SH-SY5Y (cell line): Measurements from ENCODE around the gene SCYL3.

Source experiments
- GATA2 ChIP-seq: IDR thresholded peaks from 2 replicates; pipeline ENCODE4 v1.6.1; 2011; ENCODE audit warnings: mild to moderate bottlenecking, low read depth, low read length
- GATA3 ChIP-seq: IDR thresholded peaks from 2 replicates; pipeline ENCODE4 v1.6.1; 2011; ENCODE audit warnings: low read depth, mild to moderate bottlenecking, low read length, moderate library complexity

Gene SCYL3, protein sequence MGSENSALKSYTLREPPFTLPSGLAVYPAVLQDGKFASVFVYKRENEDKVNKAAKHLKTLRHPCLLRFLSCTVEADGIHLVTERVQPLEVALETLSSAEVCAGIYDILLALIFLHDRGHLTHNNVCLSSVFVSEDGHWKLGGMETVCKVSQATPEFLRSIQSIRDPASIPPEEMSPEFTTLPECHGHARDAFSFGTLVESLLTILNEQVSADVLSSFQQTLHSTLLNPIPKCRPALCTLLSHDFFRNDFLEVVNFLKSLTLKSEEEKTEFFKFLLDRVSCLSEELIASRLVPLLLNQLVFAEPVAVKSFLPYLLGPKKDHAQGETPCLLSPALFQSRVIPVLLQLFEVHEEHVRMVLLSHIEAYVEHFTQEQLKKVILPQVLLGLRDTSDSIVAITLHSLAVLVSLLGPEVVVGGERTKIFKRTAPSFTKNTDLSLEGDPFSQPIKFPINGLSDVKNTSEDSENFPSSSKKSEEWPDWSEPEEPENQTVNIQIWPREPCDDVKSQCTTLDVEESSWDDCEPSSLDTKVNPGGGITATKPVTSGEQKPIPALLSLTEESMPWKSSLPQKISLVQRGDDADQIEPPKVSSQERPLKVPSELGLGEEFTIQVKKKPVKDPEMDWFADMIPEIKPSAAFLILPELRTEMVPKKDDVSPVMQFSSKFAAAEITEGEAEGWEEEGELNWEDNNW

DNA sequence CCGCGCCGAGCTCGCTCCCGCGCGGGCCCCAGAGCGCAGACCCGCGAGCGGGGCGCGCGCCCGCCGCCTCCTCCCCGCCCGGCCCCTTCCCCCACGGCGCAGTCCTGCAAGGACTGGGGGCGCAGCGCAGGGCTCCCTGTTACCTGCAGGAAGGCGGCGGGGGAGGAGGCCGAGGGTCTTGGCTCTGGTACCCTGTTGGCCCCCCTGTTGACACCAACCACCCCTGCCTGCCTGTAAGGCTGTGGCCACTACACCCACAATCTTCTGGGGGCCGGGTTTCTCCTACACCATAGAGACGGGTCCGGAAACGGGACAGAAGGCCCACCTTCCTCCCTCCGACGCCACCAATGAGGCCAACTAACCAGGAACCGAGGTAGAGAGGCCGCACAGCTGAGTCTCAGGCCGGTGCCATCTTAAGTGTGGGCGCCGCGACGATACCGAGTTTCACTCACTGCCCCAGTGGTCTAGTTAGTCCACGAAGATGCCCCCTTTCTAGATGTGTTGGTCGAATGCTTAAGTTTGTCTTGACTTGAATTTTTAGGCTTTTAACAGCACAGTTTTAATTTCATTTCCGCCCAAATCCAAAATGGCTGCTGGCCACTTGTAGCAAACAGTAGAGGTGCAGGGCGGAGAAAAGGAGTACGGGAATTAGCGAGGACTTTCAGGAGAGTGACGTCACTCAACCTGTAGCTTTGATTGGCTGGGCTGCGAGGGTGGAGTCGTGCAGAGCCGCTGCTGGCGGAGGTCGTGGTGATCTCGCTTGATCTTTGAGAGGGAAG, at the start of gene SCYL3:
Gene SCYL3, minus strand, starts transcription at position 252 of the 779 bp plus-strand sequence. CDS start 5,056 bp downstream, outside the sequence.
- no peak for TF ChIP-seq GATA3
- no peak; the same call in 1 of the 2 replicates for TF ChIP-seq GATA2

DNA sequence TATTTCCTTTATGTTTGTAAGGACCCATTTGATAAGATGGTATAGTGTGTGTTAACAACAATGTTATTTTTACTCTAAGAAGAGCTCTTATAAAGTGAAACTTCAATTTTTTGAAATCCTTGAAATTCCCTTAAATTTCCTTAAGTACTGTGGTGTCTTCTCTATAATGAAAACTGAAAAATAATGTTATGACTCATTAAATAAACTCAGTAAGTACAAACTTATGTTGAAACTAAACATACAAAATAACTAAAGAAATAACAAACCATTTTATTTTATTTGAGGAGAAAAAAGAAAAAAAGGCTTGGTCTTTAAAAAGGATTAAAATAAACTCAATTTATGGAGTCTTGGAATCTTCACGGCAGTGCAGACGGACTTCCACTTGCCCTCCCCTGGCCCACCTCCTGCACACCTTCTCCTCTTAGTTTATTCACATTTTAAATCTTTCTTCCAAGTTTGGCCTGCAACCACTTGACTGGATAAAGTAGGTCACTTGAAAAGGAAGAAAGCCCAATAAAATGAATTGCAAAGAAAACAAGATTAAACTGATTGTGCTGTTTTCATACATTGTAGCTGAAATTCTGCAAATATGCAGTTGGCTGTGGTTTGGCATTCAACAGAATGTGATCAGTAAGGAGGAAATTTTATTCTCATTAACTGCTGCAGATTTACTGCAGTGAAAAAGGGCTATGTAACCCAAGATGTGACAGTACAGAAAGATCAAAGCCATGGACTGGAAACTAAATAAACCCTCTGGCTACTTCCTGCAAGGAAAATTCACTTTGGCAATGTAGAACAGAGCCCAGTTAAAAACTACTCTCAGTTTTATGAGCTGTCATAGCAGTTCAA, 48.5 kb upstream of the SCYL3 start:
- TF ChIP-seq GATA3 (no peak), GATA2 (no peak)

DNA sequence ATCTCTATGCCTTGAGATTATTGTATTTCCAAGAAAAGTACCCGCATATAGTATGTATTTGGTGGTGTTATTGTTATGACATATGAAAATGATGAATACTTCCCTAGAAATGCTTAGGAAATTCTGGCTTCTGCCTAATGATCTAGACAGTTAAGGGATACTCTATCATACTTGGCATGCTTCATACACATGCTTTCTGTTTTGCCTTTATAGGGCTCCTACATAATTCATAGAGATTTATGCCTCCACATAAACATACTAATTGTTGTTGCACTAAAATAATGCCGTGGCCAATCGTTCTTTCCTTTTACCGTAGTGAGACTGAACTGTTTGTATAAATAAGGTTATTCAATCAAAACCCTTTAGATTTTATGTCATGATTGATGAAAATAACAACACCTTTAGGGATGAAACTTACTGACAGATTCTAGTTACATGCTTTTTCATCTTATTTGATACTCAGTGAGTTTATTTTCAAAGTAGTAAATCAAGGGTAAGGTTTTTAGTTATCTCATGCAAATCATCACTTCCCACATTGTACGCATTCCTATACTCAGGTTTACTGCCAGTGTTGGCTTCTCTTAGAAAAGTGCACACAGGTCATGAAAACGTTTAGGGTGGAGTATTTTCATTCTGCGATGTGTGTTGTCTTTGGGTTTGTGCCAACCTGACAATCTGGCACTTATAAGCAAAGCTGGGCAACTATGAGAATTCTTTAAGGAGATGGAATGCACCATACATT, 40.5 kb upstream of the SCYL3 start:
- TF ChIP-seq GATA3 (no peak), GATA2 (no peak)

DNA sequence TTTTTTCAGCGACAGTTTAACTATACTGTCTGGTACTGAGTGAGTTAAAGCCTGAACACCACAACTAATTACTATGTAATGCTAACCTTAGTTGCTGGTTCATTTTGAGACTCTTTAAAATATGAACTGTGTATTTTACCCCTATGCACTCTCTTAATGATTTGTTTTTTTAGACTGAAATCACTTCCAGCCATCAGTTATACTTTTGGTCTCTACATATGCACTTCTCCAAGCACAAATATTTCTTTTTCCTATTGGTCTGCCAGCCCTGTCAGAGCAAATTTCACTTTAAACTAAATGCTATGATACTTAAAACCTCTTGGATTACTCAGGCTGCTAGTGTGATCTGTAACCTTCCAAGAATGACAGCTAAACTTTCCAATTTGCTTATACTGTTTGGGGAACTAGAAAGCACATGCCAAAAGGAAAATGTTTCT, 38.1 kb upstream of the SCYL3 start:
- no peak for TF ChIP-seq GATA3
- no peak for TF ChIP-seq GATA2

DNA sequence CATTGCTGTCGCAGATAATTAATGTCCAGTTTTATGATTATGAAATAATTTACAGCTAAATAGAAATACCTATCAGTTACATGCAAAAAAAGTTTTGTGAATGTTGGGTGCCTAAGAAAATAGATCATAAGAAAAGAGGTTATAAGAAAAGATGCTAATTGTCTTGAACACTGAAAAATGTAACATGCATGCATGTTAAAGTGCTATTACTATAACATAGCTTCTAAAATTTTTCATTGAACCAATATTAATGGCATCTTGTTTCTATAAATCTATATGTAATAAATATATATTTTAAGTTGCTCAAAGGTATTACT, 35.5 kb upstream of the SCYL3 start:
- TF ChIP-seq GATA2 = no peak
- no peak for TF ChIP-seq GATA3

DNA sequence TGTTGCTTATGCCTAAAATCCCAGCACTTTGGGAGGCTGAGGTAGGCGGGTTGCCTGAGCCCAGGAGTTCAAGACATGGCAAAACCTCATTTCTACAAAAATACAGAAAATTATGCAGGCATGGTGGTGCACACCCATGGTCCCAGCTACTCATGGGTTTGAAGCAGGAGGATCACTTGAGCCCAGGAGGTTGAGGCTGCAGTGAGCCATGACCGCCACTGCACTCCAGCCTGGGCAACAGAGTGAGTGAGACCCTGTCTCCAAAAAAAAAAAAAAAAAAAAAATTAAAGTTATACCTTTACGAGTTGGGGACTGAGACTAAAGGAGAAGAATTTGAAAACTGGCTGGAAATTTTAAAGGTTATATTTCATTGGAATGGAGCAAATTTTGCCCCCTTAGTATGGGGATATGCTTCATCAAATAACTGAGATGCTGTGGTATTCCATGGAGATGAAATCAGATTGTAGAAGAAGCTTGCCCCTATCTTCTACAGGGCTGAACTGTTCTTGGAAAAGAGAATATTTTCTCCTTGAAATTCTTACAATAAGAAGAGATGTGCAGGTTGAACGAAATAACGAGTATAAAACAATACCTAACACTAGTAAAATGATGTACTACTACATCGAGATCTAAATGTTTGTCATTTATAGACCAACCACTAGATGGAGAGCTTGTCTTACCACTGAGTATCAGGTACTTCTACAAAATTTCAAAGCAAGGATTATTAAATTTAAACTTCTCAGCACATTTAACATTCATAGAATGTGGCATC, 34.9 kb upstream of the SCYL3 start:
- TF ChIP-seq GATA2 (no peak), GATA3 (no peak)

DNA sequence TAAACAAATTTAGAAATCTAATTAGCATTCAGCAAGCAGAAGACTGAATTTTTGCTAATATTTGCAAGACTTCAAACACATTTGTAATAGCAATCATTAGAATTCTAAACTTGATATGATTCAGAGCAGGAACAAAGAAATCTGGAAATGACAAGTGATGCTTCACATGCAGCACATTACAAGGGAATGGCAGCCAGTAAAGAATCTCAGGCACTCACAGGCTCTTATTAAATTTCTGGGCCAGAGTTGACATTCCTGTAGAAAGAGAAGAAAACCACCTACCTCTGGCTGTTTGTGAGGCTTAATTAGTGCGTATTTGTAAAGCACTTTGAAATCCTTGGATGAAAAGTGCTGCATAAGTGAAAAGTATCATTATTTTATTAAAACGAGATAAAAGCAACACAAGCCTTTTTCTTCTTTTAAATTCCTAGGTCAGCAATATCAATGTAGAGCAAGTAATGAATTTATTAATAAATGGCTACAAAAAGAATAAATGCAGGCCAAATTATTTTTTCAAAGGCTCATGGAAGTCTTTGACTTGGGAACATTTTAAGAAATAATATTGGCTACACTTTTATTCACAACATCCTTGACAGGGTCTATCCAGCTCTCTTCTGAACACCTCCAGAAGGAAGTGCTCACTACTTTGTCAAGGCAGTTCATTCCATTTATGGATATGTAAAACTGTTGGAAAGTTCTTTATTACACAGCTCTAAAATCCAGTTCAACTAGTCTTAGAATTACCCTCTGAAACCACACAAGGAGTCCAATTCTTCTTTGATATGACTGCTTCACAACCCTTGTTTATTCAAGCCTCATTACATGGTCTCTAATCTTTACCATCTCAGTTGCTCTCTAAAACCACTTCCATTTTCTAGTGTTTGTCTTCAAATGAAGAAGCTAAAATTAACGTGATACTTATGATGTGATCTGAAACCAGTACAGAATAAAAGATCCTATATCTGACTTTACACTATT, 32.1 kb upstream of the SCYL3 start:
- TF ChIP-seq GATA2 = no peak
- TF ChIP-seq GATA3 = no peak

DNA sequence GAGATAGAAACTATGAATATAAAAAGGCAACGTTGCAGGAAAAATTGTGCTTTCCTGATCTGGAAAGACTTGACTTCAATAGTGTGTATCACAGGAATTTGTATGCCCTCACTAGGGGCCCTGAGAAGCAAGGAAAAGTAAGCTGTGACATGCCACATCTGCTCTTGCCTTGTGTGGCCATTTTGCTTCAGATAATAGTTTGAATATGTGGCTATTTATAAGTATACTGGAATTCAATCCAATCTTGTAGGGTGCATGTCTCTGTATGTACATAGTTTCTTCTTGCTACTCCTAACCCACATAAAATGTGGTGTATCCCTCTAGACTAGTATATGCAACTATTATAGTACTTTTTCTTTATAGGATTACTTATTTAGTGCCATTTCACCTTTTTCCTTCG, 31.1 kb upstream of the SCYL3 start:
- TF ChIP-seq GATA2 = no peak
- TF ChIP-seq GATA3 = no peak

DNA sequence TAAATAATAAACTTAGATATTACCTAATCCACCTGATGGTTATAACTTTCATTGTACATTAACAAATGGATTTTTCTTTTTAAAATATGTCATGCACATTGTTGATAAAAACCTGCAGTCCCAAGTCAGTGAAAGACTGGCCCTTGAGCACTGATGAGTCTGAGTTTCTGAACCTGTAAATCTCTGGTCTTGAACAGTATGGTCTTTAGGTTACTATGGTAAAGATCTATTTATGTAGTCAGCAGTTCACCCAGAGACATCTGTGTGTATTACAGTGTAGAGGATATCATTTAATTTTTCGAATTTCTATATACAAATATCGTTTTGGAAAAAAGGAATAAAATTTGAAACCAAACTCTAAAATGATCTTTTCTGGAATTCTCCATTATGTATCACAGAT, 30.4 kb upstream of the SCYL3 start:
- TF ChIP-seq GATA2 = no peak
- no peak for TF ChIP-seq GATA3

DNA sequence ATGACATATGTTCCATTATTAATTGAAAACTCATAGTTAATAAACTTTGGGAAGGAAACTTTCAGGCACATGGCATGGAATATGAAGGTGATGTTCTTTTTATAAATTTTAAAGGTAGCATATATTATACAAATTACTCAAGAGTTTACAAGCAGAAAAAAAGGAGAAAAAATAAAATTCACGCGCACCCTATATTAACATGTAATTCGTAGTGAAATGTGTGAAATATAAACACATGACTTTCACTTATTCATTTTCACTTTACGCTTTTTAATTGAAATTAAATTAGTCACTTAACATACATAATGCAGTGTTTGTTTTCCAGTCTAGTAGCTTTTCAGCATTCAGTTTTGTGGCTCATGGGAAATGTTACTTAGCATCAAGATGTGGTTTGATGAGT, 27.4 kb upstream of the SCYL3 start:
- TF ChIP-seq GATA3 = no peak
- TF ChIP-seq GATA2 = no peak

DNA sequence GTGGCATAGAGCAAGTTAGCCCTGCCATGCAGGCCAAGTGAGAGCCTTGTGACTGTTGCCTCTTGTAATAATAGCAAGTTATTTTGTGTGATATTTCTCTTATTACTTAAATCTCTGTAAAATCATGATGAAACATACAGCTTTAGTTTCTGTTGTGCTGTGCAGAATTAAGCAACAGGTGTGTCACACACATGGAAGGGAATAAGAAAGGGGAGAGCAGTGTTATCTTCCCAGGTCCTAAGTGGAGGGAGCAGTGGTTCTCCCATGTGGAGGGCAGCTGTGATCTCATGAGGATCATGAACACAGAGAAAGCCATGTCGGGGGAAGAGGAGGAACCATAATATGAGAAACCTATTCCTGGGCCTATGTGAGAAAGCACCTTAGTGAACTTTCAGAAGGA, 25.2 kb upstream of the SCYL3 start:
- TF ChIP-seq GATA3 = no peak
